ENCODE data around the gene ESYT2. TPM values are rescaled to one million over a fixed set of nuclear protein-coding genes. Genes with fewer than 3 reads are reported as not detected.

The ESYT2 gene
- total RNA-seq, 2 donors from 2014 or later: 30.7 to 36.9 TPM

GRCh38 chr7:158748335-158748734, 81.0 kb downstream of the ESYT2 start:
- Histone ChIP-seq H3K9ac (ENCODE audit: extremely low read depth, low read length, poor library complexity, severe bottlenecking) (no peak overlapping the region), H3K9me3 (ENCODE audit: control insufficient read depth, low read length) (no peaks in the 10 kb centered on the region), H3K27ac (ENCODE audit: low read depth, low read length) (no peak overlapping the region), H3K27me3 (ENCODE audit: control insufficient read depth, insufficient read depth, low read length, poor library complexity, severe bottlenecking) (no peaks in the 10 kb centered on the region), H3K4me3 (ENCODE audit: low read length) (no peak overlapping the region), H3K4me1 (ENCODE audit: control insufficient read depth, insufficient read depth, low read length) (no peaks in the 10 kb centered on the region), H3K36me3 (ENCODE audit: control insufficient read depth, insufficient read depth, low read length) (peaks cover 47% of the 10 kb centered on the region)
- Mint-ChIP-seq H3K27me3 (ENCODE audit: insufficient read depth) (no peaks in the 10 kb centered on the region), H3K36me3 (ENCODE audit: low read depth) (peaks cover 52% of the 10 kb centered on the region), H3K27ac (no peak overlapping the region), H3K4me3 (no peak overlapping the region), H3K9me3 (no peaks in the 10 kb centered on the region), H3K4me1 (no peaks in the 10 kb centered on the region)
- no peak for TF ChIP-seq CTCF (conservative IDR thresholded peaks at IDR 0.05)
- 85 to 86% methylated on average over 9 to 10 of the region's 10 CpGs for WGBS, 2 experiments (ENCODE audit: insufficient coverage in 1 of 2, insufficient read length in 1 of 2)
- no peak for DNase-seq

GRCh38 chr7:158747408-158747807, 81.9 kb downstream of the ESYT2 start:
- H3K4me3 ChIP-seq (ENCODE audit: low read length): no peak overlapping the region
- no peaks in the 10 kb centered on the region for H3K9me3 ChIP-seq (ENCODE audit: control insufficient read depth, low read length)
- Mint-ChIP-seq H3K4me3 (no peak overlapping the region), H3K36me3 (ENCODE audit: low read depth) (peaks cover 58% of the 10 kb centered on the region), H3K27ac (no peak overlapping the region), H3K9me3 (no peaks in the 10 kb centered on the region), H3K27me3 (ENCODE audit: insufficient read depth) (no peaks in the 10 kb centered on the region), H3K4me1 (no peaks in the 10 kb centered on the region)
- H3K4me1 ChIP-seq (ENCODE audit: control insufficient read depth, insufficient read depth, low read length): no peaks in the 10 kb centered on the region
- H3K9ac ChIP-seq (ENCODE audit: extremely low read depth, low read length, poor library complexity, severe bottlenecking): no peak overlapping the region
- H3K36me3 ChIP-seq (ENCODE audit: control insufficient read depth, insufficient read depth, low read length): peaks cover 56% of the 10 kb centered on the region
- 95 to 98% methylated on average over 8 to 9 of the region's 10 CpGs for WGBS, 2 experiments (ENCODE audit: insufficient coverage in 1 of 2, insufficient read length in 1 of 2)
- no peaks in the 10 kb centered on the region for H3K27me3 ChIP-seq (ENCODE audit: control insufficient read depth, insufficient read depth, low read length, poor library complexity, severe bottlenecking)
- DNase-seq: no peak
- H3K27ac ChIP-seq (ENCODE audit: low read depth, low read length): no peak overlapping the region
- TF ChIP-seq CTCF (conservative IDR thresholded peaks at IDR 0.05): no peak

GRCh38 chr7:158746957-158747356, 82.4 kb downstream of the ESYT2 start:
- Mint-ChIP-seq H3K36me3 (ENCODE audit: low read depth) (peaks cover 59% of the 10 kb centered on the region), H3K27ac (no peak overlapping the region), H3K27me3 (ENCODE audit: insufficient read depth) (no peaks in the 10 kb centered on the region), H3K9me3 (no peaks in the 10 kb centered on the region), H3K4me1 (no peaks in the 10 kb centered on the region), H3K4me3 (no peak overlapping the region)
- no peak overlapping the region for H3K27ac ChIP-seq (ENCODE audit: low read depth, low read length)
- H3K27me3 ChIP-seq (ENCODE audit: control insufficient read depth, insufficient read depth, low read length, poor library complexity, severe bottlenecking): no peaks in the 10 kb centered on the region
- 88 to 92% methylated on average over 9 of the region's 9 CpGs for WGBS, 2 experiments (ENCODE audit: insufficient coverage in 1 of 2, insufficient read length in 1 of 2)
- no peaks in the 10 kb centered on the region for H3K9me3 ChIP-seq (ENCODE audit: control insufficient read depth, low read length)
- H3K4me3 ChIP-seq (ENCODE audit: low read length): no peak overlapping the region
- H3K36me3 ChIP-seq (ENCODE audit: control insufficient read depth, insufficient read depth, low read length): peaks cover 61% of the 10 kb centered on the region
- no peaks in the 10 kb centered on the region for H3K4me1 ChIP-seq (ENCODE audit: control insufficient read depth, insufficient read depth, low read length)
- DNase-seq: no peak
- TF ChIP-seq CTCF (conservative IDR thresholded peaks at IDR 0.05): no peak
- H3K9ac ChIP-seq (ENCODE audit: extremely low read depth, low read length, poor library complexity, severe bottlenecking): no peak overlapping the region
